ENCODE results near the gene TNFSF18. TPM values are rescaled to one million over a fixed set of nuclear protein-coding genes. Genes with fewer than 3 reads are reported as not detected.

The TNFSF18 gene
- total RNA-seq, 2 experiments from 2014 or later: not detected

DNA sequence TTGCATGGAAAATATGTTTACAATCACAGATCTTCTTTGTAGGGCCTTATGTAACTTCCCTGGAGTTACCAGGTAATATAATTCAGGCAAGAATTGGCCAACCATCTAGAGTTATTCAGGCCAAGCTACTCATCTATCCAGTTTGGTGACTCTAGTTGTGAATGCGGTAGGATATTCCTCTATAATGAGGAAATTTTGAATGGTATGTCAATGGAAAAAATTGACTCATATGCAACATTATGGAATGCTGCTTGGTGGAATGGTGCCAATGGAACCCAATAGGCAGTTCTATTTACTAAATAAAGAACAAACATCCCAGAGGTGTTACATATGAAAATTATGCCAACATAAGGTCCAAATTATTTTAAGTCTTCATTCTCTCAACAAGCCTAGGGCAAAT lies 5.6 kb upstream of the TNFSF18 start:
- Mint-ChIP-seq H3K9me3 (no peaks in the 10 kb centered on the region), H3K4me3 (no peak overlapping the region), H3K27ac (no peak overlapping the region), H3K4me1 (no peaks in the 10 kb centered on the region), H3K27me3 (no peaks in the 10 kb centered on the region), H3K36me3 (no peaks in the 10 kb centered on the region)
- no peak for DNase-seq

DNA sequence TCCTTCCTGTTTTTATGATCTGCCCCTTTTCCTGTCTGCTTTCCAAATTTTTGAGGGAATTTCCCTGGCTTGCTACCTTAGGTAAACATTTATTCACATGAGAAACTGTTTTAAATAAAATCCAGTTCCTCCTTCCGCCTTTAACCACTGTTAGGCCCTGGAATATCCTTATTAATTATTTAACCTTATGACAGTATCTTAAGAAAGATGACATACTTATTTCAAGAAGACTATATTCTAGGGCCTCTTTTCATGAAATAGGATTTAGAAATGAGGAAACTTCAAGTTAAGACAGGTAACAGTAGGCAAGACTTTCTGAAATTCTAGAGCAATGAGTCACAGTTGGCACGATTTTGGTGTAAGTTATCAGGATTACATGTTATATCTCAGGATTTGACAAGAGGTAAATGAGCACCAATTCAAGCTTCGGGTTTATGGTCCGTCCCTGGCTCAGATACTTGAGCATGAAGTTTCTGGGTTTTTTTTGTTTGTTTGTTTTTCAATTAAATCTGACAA lies 2.0 kb upstream of the TNFSF18 start:
- no peak overlapping the region for H3K27ac Mint-ChIP-seq
- no peak overlapping the region for H3K4me3 Mint-ChIP-seq
- H3K4me1 Mint-ChIP-seq: peaks cover 3% of the 10 kb centered on the region
- no peak for DNase-seq
- H3K27me3 Mint-ChIP-seq: no peaks in the 10 kb centered on the region
- H3K36me3 Mint-ChIP-seq: peaks cover 1% of the 10 kb centered on the region
- H3K9me3 Mint-ChIP-seq: no peaks in the 10 kb centered on the region

DNA sequence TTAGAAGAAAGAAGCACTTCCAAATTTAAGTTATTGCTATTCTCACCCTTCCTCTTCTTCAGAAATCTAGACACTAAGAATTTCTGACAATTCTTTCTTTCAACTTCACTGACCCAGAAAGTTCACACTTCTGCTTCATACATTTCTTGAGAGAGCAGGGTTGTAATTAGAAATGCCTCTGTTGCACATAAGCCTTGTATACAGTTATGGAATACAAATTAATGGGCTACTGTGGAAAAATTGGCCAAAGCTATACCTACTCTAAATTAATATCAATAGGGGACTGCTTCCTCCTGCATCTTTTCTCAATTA lies 1.5 kb downstream of the TNFSF18 start:
- Mint-ChIP-seq H3K27me3 (no peaks in the 10 kb centered on the region), H3K4me3 (no peak overlapping the region), H3K9me3 (no peaks in the 10 kb centered on the region), H3K27ac (no peak overlapping the region), H3K4me1 (peaks cover 3% of the 10 kb centered on the region), H3K36me3 (peaks cover 1% of the 10 kb centered on the region)
- DNase-seq: no peak

DNA sequence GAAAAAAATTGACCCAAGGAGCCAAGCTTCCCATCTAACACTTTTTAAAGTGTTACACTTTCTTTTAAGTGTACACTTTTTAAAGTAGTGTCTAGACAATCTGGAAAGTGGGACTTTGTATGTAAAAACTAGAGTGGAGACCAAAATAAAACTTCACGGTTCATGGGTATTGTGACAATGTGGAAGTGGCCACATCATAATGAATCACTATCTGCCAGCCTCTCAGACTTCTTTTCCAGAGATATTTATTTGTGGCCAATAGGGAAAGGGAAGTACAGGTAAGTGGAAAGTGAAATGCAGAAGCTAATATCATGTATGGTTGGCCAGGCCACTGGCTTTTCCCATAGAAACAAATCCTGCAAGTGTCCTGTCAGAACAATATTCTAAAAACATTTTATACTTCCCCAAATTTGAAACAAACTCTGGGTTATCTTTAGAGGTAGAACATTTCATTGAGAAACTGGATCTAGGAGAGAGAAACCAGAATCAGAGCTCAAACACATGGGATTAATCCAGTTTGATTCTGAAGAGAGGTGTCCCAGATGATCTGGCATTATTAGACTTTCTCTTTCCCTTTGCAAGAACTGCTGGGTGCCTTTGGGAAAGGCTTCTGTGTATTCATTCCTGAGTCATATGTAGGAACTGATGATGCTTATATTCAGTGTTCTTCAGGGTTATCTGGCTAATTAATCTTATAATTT lies 2.0 kb downstream of the TNFSF18 start:
- Mint-ChIP-seq H3K36me3 (peaks cover 1% of the 10 kb centered on the region), H3K4me3 (no peak overlapping the region)

DNA sequence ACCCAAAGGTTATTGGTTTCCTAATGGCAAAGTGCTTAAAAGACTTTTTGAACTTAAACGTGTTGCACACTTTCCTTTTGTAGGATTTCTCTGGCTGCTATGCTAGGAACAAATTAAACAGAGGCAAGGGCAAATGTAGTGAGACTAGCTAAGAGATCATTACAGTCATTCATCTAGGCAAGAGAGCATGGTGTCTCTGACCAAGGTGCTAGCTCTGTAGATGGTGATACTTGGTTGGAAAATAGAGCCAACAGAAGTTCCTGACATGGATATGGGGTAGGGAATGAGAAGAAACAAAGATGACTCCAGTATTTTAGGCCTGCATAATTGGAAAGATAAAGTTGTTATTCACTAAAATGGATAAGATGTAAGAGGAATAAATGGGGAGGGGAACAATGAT lies 6.1 kb downstream of the TNFSF18 start:
- H3K4me1 Mint-ChIP-seq: no peaks in the 10 kb centered on the region
- H3K27ac Mint-ChIP-seq: no peak overlapping the region
- H3K4me3 Mint-ChIP-seq: no peak overlapping the region
- no peak for DNase-seq
- no peaks in the 10 kb centered on the region for H3K9me3 Mint-ChIP-seq
- H3K27me3 Mint-ChIP-seq: no peaks in the 10 kb centered on the region
- H3K36me3 Mint-ChIP-seq: no peaks in the 10 kb centered on the region

More for the DNA sequence above, 2.0 kb downstream of the TNFSF18 start:
- H3K27me3 Mint-ChIP-seq: no peaks in the 10 kb centered on the region
- H3K9me3 Mint-ChIP-seq: no peaks in the 10 kb centered on the region
- H3K4me1 Mint-ChIP-seq: peaks cover 3% of the 10 kb centered on the region
- no peak overlapping the region for H3K27ac Mint-ChIP-seq
- no peak for DNase-seq

DNA sequence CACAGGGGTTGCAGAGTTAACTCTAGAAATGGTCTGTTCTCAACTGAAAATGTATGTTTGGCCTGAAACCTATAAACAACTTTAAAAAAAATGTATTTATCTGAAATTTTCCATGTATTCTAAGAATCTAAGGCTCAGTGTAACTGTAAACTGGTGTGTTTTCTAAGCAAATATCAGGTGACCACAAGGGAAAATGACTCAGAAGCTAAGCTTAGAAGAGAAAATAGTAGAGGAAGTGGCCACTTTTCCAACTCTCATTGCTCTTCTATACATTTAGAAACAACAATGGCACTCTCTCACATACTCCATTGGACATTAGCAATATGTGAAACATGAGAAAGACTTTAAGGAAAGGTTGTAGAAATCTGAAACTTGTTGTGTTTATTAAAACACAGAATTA lies 7.5 kb downstream of the TNFSF18 start:
- H3K4me3 Mint-ChIP-seq: no peak overlapping the region
- H3K27me3 Mint-ChIP-seq: no peaks in the 10 kb centered on the region
- no peaks in the 10 kb centered on the region for H3K36me3 Mint-ChIP-seq
- no peak overlapping the region for H3K27ac Mint-ChIP-seq
- peaks cover 10% of the 10 kb centered on the region for H3K4me1 Mint-ChIP-seq
- DNase-seq: no peak
- H3K9me3 Mint-ChIP-seq: no peaks in the 10 kb centered on the region

DNA sequence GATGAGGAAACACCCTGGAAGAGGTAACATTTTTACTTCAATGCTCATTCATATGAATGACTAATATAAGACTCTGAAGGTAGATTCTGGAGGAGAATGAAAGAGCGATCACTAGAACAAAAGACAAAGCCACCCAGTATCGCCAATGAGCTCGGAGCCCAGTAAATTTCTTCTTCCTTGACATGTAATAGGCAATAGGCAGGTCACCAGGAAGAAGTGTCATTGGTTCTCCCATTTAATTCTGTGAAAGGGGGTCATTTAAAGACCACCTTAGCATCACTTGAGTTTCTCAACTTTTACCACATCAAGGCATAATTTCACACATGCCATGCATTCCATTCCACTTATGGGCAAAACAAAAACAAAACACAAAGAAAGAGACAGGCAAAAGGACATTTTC lies 7.9 kb downstream of the TNFSF18 start:
- no peak for DNase-seq
- Mint-ChIP-seq H3K4me3 (no peak overlapping the region), H3K27me3 (no peaks in the 10 kb centered on the region), H3K9me3 (no peaks in the 10 kb centered on the region), H3K27ac (no peak overlapping the region), H3K4me1 (peaks cover 11% of the 10 kb centered on the region), H3K36me3 (no peaks in the 10 kb centered on the region)

DNA sequence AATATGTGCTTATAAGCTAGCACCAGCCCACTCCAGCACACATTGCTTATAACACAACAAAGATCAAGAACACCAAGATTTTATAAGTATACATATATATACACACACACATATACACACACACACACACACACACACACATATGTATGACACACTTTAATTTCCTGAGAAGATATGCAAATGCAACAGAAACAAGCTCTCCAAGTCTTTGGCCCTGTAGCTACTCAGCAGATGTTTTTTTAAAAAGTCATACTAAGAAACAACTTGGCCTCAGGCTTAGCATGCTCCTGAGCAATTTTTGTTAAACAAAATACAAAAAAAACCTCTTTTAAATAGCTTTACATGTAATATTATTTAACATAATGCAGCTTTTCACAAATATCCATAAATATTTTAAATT lies 11.1 kb downstream of the TNFSF18 start:
- H3K36me3 Mint-ChIP-seq: no peaks in the 10 kb centered on the region
- H3K27ac Mint-ChIP-seq: no peak overlapping the region
- DNase-seq: no peak
- H3K9me3 Mint-ChIP-seq: peaks cover 1% of the 10 kb centered on the region
- peaks cover 11% of the 10 kb centered on the region for H3K4me1 Mint-ChIP-seq
- no peak overlapping the region for H3K4me3 Mint-ChIP-seq
- H3K27me3 Mint-ChIP-seq: no peaks in the 10 kb centered on the region

DNA sequence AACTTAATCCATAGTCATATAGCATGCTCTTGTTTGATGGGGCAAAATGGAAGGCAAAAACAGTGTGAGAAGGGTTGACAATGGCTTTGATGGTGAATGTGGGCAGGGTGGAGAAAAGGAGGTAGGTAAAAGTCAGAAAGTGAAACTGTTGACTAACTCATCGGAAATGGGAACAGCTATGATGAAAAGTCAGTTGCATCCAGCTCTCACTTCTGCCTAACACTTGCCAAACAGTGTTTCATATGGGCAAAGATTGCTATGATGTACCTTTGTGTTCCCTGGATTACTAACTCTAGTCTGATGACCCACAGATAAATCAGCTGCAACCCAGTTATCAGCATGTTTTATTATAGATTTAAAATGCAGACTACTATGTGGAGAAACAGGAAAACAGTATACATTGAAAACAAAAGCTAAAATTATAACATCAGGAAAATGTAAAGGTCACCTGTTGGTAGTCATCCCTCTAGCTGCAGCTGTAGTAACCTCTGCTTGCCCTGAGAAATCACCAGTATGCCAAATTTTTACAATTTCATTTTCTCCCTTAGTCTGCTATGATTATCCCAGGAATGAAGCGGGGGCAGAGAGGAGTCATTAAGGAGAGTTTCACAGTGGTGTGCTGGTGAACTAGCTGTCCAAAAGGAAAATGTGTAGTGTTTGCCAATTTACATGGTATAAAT lies 11.7 kb downstream of the TNFSF18 start:
- no peak overlapping the region for H3K4me3 Mint-ChIP-seq
- H3K4me1 Mint-ChIP-seq: peaks cover 11% of the 10 kb centered on the region
- peak; percentile 2 for DNase-seq
- H3K9me3 Mint-ChIP-seq: peaks cover 1% of the 10 kb centered on the region
- H3K36me3 Mint-ChIP-seq: no peaks in the 10 kb centered on the region
- H3K27me3 Mint-ChIP-seq: no peaks in the 10 kb centered on the region
- no peak overlapping the region for H3K27ac Mint-ChIP-seq

DNA sequence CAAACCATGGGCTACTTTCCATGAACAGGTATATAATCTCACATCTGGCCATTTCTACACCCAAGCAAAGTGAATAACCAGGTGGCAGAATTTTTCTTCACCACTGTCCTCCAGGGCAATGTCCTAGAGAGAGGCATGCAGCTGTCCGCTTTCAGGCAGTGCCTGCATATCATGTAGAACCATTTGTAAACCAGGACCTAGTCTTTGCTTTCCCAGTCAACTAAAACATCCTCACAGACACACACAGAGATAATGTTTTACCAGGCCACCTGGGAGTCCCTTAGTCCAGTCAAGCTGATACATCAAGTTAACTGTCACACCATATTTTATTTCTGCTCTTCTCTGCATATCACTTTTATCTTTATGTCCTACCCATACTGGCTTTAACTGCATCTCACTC lies 26.2 kb downstream of the TNFSF18 start:
- Mint-ChIP-seq H3K4me3 (no peak overlapping the region), H3K27ac (no peak overlapping the region), H3K36me3 (no peaks in the 10 kb centered on the region), H3K27me3 (no peaks in the 10 kb centered on the region), H3K4me1 (no peaks in the 10 kb centered on the region), H3K9me3 (peaks cover 2% of the 10 kb centered on the region)
- no peak for DNase-seq

DNA sequence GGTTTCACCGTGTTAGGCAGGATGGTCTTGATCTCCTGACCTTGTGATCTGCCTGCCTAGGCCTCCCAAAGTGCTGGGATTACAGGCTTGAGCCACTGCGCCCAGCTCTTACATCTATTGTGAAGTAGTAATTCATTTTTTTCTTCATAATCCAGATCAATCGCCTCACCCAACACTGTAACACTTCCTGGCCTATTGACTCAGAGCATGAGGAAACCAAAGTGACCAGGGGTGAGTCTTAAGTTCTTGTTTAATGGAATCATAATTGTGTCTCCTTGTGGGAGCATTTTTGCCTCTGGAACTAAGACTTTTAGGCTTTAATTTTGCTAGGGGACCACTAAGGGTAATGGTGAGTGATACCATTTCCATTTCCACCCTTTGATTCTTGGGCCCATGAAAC lies 27.4 kb downstream of the TNFSF18 start:
- Mint-ChIP-seq H3K27me3 (no peaks in the 10 kb centered on the region), H3K27ac (no peak overlapping the region), H3K4me1 (no peaks in the 10 kb centered on the region), H3K4me3 (no peak overlapping the region), H3K36me3 (no peaks in the 10 kb centered on the region), H3K9me3 (peaks cover 2% of the 10 kb centered on the region)
- no peak for DNase-seq

DNA sequence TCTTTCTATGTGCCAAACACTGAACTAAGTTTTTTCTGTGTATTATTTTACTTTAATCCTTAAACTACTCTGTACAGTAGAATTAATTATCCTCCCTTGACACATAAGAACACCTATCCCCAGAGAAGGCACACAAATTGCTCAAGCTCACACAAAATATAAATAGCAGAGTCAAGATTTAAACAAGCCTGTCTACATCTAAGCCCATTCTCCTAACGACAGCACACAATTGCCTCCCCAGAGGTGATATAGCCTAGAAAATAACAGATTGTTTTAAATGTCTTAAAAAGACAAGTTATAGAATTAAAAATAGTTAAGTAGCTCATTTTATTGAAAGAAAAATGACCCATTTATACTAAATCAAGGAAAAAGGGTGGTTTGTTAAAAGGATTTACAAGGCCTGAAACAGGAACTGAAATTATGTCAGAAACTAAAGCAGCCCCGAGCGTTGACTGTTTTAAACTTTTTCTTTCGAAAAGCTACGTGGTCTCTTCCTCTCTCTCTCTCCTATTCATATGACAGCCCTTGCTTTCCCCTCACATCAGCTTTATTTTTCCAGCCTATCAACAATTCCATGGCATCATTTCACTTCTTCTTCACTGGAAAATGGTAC lies 30.5 kb downstream of the TNFSF18 start:
- Mint-ChIP-seq H3K4me1 (peaks cover 8% of the 10 kb centered on the region), H3K27ac (no peak overlapping the region), H3K4me3 (no peak overlapping the region), H3K36me3 (no peaks in the 10 kb centered on the region), H3K9me3 (peaks cover 2% of the 10 kb centered on the region), H3K27me3 (no peaks in the 10 kb centered on the region)
- DNase-seq: no peak

DNA sequence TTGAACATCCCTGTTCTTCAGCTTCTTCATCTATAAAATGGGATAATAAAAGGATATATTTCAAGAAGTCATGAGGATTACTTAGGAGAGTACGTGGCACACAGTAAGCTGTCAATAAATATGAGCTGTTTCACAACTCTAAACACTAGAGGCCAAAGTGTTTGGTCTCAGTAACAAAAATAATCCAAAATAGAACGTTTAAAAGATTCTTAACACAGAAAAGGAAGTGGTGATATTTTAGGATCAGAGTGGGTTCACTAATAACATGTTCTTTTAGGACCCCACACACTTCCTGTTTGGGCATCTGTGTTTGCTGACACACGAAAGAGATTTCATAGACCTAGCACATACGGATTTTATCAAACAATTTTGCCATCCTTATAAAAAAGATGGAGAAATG lies 32.9 kb downstream of the TNFSF18 start:
- no peak overlapping the region for H3K27ac Mint-ChIP-seq
- no peaks in the 10 kb centered on the region for H3K27me3 Mint-ChIP-seq
- H3K4me1 Mint-ChIP-seq: peaks cover 8% of the 10 kb centered on the region
- no peaks in the 10 kb centered on the region for H3K9me3 Mint-ChIP-seq
- no peaks in the 10 kb centered on the region for H3K36me3 Mint-ChIP-seq
- H3K4me3 Mint-ChIP-seq: no peak overlapping the region
- DNase-seq: no peak

DNA sequence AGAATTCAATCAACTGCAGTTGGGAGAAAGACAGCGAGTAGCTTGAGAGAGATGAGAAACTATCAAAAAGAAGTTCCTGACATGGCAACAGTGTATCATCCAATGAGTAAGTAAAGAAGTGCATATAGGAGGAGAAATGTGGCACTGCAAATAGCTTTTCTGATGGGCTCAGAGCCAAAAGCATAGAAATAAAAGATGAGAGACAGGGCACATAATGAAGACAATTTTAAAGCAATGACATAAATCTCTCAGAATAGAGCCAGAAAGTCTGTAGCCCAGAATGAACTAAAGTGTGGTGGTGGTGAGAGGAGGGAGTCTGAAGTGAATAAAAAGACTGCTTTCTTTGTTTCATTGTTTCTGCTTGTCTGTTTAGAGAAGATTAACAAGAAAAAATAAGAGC lies 34.3 kb downstream of the TNFSF18 start:
- Mint-ChIP-seq H3K9me3 (no peaks in the 10 kb centered on the region), H3K27ac (no peak overlapping the region)

DNA sequence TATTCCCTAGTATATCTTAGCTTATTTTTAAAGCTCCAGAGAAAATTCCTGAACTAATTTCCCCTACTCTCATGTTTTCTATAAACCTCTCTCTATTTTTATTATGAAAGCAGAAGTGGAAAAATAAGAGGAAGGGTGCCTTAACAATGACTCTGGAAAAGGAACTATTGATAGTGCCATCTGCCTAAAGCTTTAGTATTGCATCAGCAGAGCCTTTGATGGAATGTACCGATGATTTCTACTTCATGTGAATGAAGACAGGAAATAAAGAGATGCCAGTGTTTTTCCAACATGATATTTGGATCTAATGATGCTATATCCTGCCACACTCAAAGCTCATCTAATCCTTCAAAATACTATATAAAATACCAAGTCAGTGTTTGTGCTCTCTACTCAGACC lies 35.1 kb downstream of the TNFSF18 start:
- Mint-ChIP-seq H3K36me3 (no peaks in the 10 kb centered on the region), H3K27me3 (no peaks in the 10 kb centered on the region), H3K4me3 (no peak overlapping the region), H3K27ac (no peak overlapping the region), H3K4me1 (peaks cover 8% of the 10 kb centered on the region), H3K9me3 (no peaks in the 10 kb centered on the region)
- no peak for DNase-seq

More for the DNA sequence above, 34.3 kb downstream of the TNFSF18 start:
- Mint-ChIP-seq H3K4me3 (no peak overlapping the region), H3K27me3 (no peaks in the 10 kb centered on the region), H3K36me3 (no peaks in the 10 kb centered on the region), H3K4me1 (peaks cover 8% of the 10 kb centered on the region)
- DNase-seq: no peak

DNA sequence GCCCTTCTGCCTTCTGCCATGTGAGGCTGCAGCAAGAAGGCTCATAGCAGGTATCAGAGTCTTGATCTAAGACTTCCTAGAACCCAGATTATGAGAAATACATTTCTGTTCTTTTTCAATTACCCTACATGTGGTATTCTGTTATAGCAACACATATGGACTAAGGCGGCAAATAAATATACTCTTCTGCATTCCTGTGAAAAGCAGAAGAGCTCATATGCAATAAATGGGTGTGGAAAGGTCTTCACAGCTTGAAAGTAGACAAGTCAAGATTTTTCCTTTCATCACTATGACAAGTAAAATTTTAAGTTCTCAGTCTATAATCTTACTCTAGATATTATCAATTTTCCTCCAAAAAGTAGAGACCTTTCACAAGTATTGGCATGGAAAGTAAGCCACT lies 36.6 kb downstream of the TNFSF18 start:
- H3K27me3 Mint-ChIP-seq: no peaks in the 10 kb centered on the region
- H3K9me3 Mint-ChIP-seq: no peaks in the 10 kb centered on the region
- peaks cover 8% of the 10 kb centered on the region for H3K4me1 Mint-ChIP-seq
- no peak overlapping the region for H3K27ac Mint-ChIP-seq
- DNase-seq: no peak
- H3K4me3 Mint-ChIP-seq: no peak overlapping the region
- no peaks in the 10 kb centered on the region for H3K36me3 Mint-ChIP-seq
